ENCODE measurements around the gene FBXO41.

- TF ChIP-seq GATA2 (CRISPR knock-in tag; IDR thresholded peaks at IDR 0.05) (no peak), HMGXB4 (CRISPR knock-in tag; IDR thresholded peaks at IDR 0.05) (no peak), XRCC5 (IDR thresholded peaks at IDR 0.05; ENCODE audit: low read depth, low read length) (no peak), TCFL5 (CRISPR knock-in tag; conservative IDR thresholded peaks at IDR 0.05) (no peak), ATF2 (CRISPR knock-in tag; IDR thresholded peaks at IDR 0.05) (no peak), CTCF (IDR thresholded peaks at IDR 0.05 in 2 of 3, conservative IDR thresholded peaks at IDR 0.05 in 1 of 3; ENCODE audit: insufficient read depth in 2 of 3, low read depth in 1 of 3, low read length in 3 of 3) (no peak), E2F1 (CRISPR knock-in tag; IDR thresholded peaks at IDR 0.05) (no peak), MYBL2 (IDR thresholded peaks at IDR 0.05; ENCODE audit: low read depth) (no peak), MYBL2 (CRISPR knock-in tag; IDR thresholded peaks at IDR 0.05; ENCODE audit: borderline replicate concordance) (no peak)
Observed at GRCh38 chr2:73282924-73283544, 1.2 kb downstream of the FBXO41 start.
